ENCODE data around the gene KMT2B. TPM values are rescaled to one million over a fixed set of nuclear protein-coding genes. Genes with fewer than 3 reads are reported as not detected.
"Not testable (repeated sequence)": the region's sequence is repeated elsewhere in the genome, so short reads cannot be mapped to it uniquely, and the experiment has no call there.

KMT2B gene
- total RNA-seq, 1 experiment from 2014 or later, result 54.2 TPM

DNA sequence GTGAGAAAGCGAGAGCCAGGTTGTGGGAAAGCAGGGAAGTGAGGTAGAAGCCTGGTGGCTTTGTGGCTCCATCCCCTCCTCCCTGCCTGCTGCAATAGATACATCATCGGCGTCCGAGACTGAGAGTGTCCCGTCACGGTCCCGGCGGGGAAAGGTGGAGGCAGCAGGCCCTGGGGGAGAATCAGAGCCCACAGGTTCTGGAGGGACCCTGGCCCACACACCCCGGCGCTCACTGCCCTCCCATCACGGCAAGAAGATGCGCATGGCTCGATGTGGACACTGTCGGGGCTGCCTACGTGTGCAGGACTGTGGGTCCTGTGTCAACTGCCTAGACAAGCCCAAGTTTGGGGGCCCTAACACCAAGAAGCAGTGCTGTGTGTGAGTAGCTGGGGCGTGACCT, 5.1 kb downstream of the KMT2B start:
- no peak for DNase-seq
- Mint-ChIP-seq H3K27me3 (ENCODE audit: insufficient read depth, unreplicated experiment) (no peaks in the 10 kb centered on the region), H3K27ac (ENCODE audit: unreplicated experiment) (peak overlapping the region; percentile 55), H3K4me3 (ENCODE audit: unreplicated experiment) (no peak overlapping the region), H3K4me1 (ENCODE audit: low read depth, unreplicated experiment) (peaks cover 7% of the 10 kb centered on the region), H3K9me3 (ENCODE audit: unreplicated experiment) (no peaks in the 10 kb centered on the region), H3K36me3 (ENCODE audit: insufficient read depth, unreplicated experiment) (peaks cover 78% of the 10 kb centered on the region)
- intact Hi-C loops (cut with micrococcal nuclease; ENCODE audit: unreplicated experiment), result no loop called here
- Histone ChIP-seq H3K27me3 (replicated peaks; ENCODE audit: control insufficient read depth, insufficient read depth, low read length) (no peaks in the 10 kb centered on the region), H3K36me3 (ENCODE audit: control insufficient read depth, insufficient read depth, low read length) (peaks cover 5% of the 10 kb centered on the region), H3K4me1 (no peaks in the 10 kb centered on the region), H3K4me3 (ENCODE audit: low read depth, low read length) (no peak overlapping the region), H3K9me3 (no peaks in the 10 kb centered on the region)
- no peak for TF ChIP-seq CTCF (IDR thresholded peaks at IDR 0.05; ENCODE audit: insufficient read depth in 1 of 2, low read depth in 1 of 2, low read length in 1 of 2, severe bottlenecking in 1 of 2, unreplicated experiment in 1 of 2)
- ChIA-PET POLR2A (interaction anchor here (0.7 kb wide), 1 partner anchor 18 kb away, joined by 4 read pairs; no protein-coding TSS in a partner anchor), CTCF (no interaction called here)
- no TSS peak for BruUV-seq (replicated peaks)

DNA sequence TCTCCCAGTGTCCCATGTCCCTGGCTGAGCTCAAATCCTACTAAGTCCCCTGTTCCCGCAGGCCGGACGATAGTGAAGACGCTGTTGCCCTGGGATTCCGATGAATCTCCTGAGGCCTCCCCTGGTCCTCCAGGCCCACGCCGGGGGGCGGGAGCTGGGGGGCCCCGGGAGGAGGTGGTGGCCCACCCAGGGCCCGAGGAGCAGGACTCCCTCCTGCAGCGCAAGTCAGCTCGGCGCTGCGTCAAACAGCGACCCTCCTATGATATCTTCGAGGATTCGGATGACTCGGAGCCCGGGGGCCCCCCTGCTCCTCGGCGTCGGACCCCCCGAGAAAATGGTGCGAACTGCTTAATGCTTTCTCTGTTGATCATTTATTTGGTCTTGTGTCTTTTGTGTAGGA, 5.9 kb downstream of the KMT2B start:
- H3K27ac Mint-ChIP-seq (ENCODE audit: unreplicated experiment), result no peak overlapping the region
- Histone ChIP-seq H3K4me3 (ENCODE audit: low read depth, low read length) (no peak overlapping the region), H3K27me3 (replicated peaks; ENCODE audit: control insufficient read depth, insufficient read depth, low read length) (no peaks in the 10 kb centered on the region), H3K4me1 (no peaks in the 10 kb centered on the region), H3K9me3 (no peaks in the 10 kb centered on the region), H3K36me3 (ENCODE audit: control insufficient read depth, insufficient read depth, low read length) (peaks cover 5% of the 10 kb centered on the region)
- CTCF ChIA-PET, result no interaction called here
- DNase-seq, result no peak
- POLR2A ChIA-PET, result interaction anchor here (0.7 kb wide), 1 partner anchor 17 kb away, joined by 4 read pairs; no protein-coding TSS in a partner anchor
- H3K36me3 Mint-ChIP-seq (ENCODE audit: insufficient read depth, unreplicated experiment), result peaks cover 86% of the 10 kb centered on the region
- no peaks in the 10 kb centered on the region for H3K9me3 Mint-ChIP-seq (ENCODE audit: unreplicated experiment)
- intact Hi-C loops (cut with micrococcal nuclease; ENCODE audit: unreplicated experiment), result no loop called here
- TF ChIP-seq CTCF (IDR thresholded peaks at IDR 0.05; ENCODE audit: insufficient read depth in 1 of 2, low read depth in 1 of 2, low read length in 1 of 2, severe bottlenecking in 1 of 2, unreplicated experiment in 1 of 2), result no peak
- no peak overlapping the region for H3K4me3 Mint-ChIP-seq (ENCODE audit: unreplicated experiment)
- H3K4me1 Mint-ChIP-seq (ENCODE audit: low read depth, unreplicated experiment), result peaks cover 7% of the 10 kb centered on the region
- H3K27me3 Mint-ChIP-seq (ENCODE audit: insufficient read depth, unreplicated experiment), result no peaks in the 10 kb centered on the region
- BruUV-seq (replicated peaks), result no TSS peak

DNA sequence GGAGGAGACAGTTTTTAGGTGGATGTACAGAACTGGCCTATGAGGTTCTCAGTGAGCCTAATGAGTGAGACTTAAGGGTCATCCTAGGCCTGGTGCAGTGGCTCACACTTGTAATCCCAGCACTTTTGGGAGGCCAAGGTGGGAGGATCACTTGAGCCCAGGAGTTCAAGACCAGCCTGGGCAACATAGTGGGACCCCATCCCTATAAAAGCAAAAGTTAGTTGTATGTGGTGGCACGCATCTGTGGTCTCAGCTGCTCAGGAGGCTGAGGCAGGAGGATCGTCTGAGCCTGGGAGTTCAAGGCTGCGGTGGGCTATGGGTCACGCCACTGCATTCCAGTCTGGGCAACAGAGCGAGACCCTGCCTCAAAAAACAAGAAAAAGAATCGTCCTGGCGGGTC, 6.3 kb downstream of the KMT2B start:
- H3K27ac Mint-ChIP-seq (ENCODE audit: unreplicated experiment); H3K4me3 Mint-ChIP-seq (ENCODE audit: unreplicated experiment); H3K27me3 Mint-ChIP-seq (ENCODE audit: insufficient read depth, unreplicated experiment); H3K9me3 Mint-ChIP-seq (ENCODE audit: unreplicated experiment); BruUV-seq (replicated peaks); POLR2A ChIA-PET; H3K9me3 ChIP-seq; H3K4me1 ChIP-seq; H3K27me3 ChIP-seq (replicated peaks; ENCODE audit: control insufficient read depth, insufficient read depth, low read length); DNase-seq; intact Hi-C loops (cut with micrococcal nuclease; ENCODE audit: unreplicated experiment); H3K36me3 ChIP-seq (ENCODE audit: control insufficient read depth, insufficient read depth, low read length); H3K4me3 ChIP-seq (ENCODE audit: low read depth, low read length); H3K4me1 Mint-ChIP-seq (ENCODE audit: low read depth, unreplicated experiment); CTCF ChIA-PET: not testable (repeated sequence)
- H3K36me3 Mint-ChIP-seq (ENCODE audit: insufficient read depth, unreplicated experiment), result peaks cover 90% of the 10 kb centered on the region

GRCh38 chr19:35724560-35724959, 6.8 kb downstream of the KMT2B start:
- H3K4me1 Mint-ChIP-seq (ENCODE audit: low read depth, unreplicated experiment), result peaks cover 1% of the 10 kb centered on the region
- Histone ChIP-seq H3K27me3 (replicated peaks; ENCODE audit: control insufficient read depth, insufficient read depth, low read length) (no peaks in the 10 kb centered on the region), H3K9me3 (no peaks in the 10 kb centered on the region), H3K4me1 (no peaks in the 10 kb centered on the region), H3K36me3 (ENCODE audit: control insufficient read depth, insufficient read depth, low read length) (peaks cover 6% of the 10 kb centered on the region), H3K4me3 (ENCODE audit: low read depth, low read length) (no peak overlapping the region)
- no TSS peak for BruUV-seq (replicated peaks)
- H3K27me3 Mint-ChIP-seq (ENCODE audit: insufficient read depth, unreplicated experiment), result no peaks in the 10 kb centered on the region
- no peaks in the 10 kb centered on the region for H3K9me3 Mint-ChIP-seq (ENCODE audit: unreplicated experiment)
- no peak for DNase-seq
- ChIA-PET POLR2A (no interaction called here), CTCF (no interaction called here)
- no peak overlapping the region for H3K4me3 Mint-ChIP-seq (ENCODE audit: unreplicated experiment)
- TF ChIP-seq CTCF (IDR thresholded peaks at IDR 0.05; ENCODE audit: insufficient read depth in 1 of 2, low read depth in 1 of 2, low read length in 1 of 2, severe bottlenecking in 1 of 2, unreplicated experiment in 1 of 2), result no peak
- intact Hi-C loops (cut with micrococcal nuclease; ENCODE audit: unreplicated experiment), result no loop called here
- H3K27ac Mint-ChIP-seq (ENCODE audit: unreplicated experiment), result no peak overlapping the region
- peaks cover 94% of the 10 kb centered on the region for H3K36me3 Mint-ChIP-seq (ENCODE audit: insufficient read depth, unreplicated experiment)

Data from Caco-2 (cell line).